Karpas-422 (cell line): Measurements from ENCODE around the gene BCOR. TPM values are rescaled to one million over a fixed set of nuclear protein-coding genes. Genes with fewer than 3 reads are reported as not detected.

Source experiments
- DNase-seq: peaks from one replicate; pipeline ENCODE4 v3.0.0-alpha.2; 2015
- H2AFZ ChIP-seq: fragments of 200-600 bp; sonication (generic); 2 replicates; pipeline ENCODE4 v1.6.1; 2014; ENCODE audit warnings: antibody characterized with exemption, low read length, mixed read lengths
- H3K27ac ChIP-seq: fragments of 200-600 bp; sonication (generic); 2 replicates; pipeline ENCODE4 v1.5.1; 2014; ENCODE audit warnings: mild to moderate bottlenecking, low read length, moderate library complexity
- H3K27me3 ChIP-seq: fragments of 200-600 bp; sonication (generic); 2 replicates; pipeline ENCODE4 v1.6.1; 2014; ENCODE audit warnings: low read length, mixed read lengths
- H3K36me3 ChIP-seq: fragments of 200-600 bp; sonication (generic); 2 replicates; pipeline ENCODE4 v1.6.1; 2014; ENCODE audit warnings: low read length, mixed read lengths; ENCODE audit not compliant: insufficient read depth
- H3K4me1 ChIP-seq: fragments of 200-600 bp; sonication (generic); 2 replicates; pipeline ENCODE4 v1.6.1; 2014; ENCODE audit warnings: mild to moderate bottlenecking, low read length, mixed read lengths
- H3K4me2 ChIP-seq: fragments of 200-600 bp; sonication (generic); 2 replicates; pipeline ENCODE4 v1.6.1; 2014; ENCODE audit warnings: low read length, low read depth, mild to moderate bottlenecking; ENCODE audit not compliant: poor library complexity, severe bottlenecking
- H3K4me3 ChIP-seq: fragments of 200-600 bp; sonication (generic); 2 replicates; pipeline ENCODE4 v1.5.1; 2014; ENCODE audit warnings: mild to moderate bottlenecking, antibody characterized with exemption, low read length, mixed read lengths
- H3K79me2 ChIP-seq: fragments of 200-600 bp; sonication (generic); 2 replicates; pipeline ENCODE4 v1.6.1; 2014; ENCODE audit warnings: mild to moderate bottlenecking, low read length, mixed read lengths
- H3K9ac ChIP-seq: fragments of 200-600 bp; sonication (generic); 2 replicates; pipeline ENCODE4 v1.6.0; 2014; ENCODE audit warnings: low read length
- H3K9me2 ChIP-seq: fragments of 200-600 bp; sonication (generic), shearing (Covaris generic); replicated peaks from 2 replicates; pipeline ENCODE4 v1.6.0; 2014; ENCODE audit warnings: mild to moderate bottlenecking, low read length, moderate library complexity; ENCODE audit not compliant: insufficient read depth
- H3K9me3 ChIP-seq: fragments of 300-700, 200-600 bp; sonication (generic); 2 replicates; pipeline ENCODE4 v1.6.1; 2014; ENCODE audit warnings: low read length, mixed read lengths
- H4K20me1 ChIP-seq: fragments of 200-600 bp; sonication (generic); 2 replicates; pipeline ENCODE4 v1.6.1; 2014; ENCODE audit warnings: mild to moderate bottlenecking, antibody characterized with exemption, low read length, low read depth; ENCODE audit not compliant: insufficient read depth
- total RNA-seq: library from RNA; depleted of rRNA; stranded (reverse); fragments of >200 nt; shearing (Covaris generic); gene quantifications from 2 replicates; pipeline ENCODE4 v1.2.3, GENCODE V29; 2014; ENCODE audit warnings: low replicate concordance

Gene BCOR
- total RNA-seq, 1 experiment from 2014 or later = 49.9 TPM

GRCh38 chrX:40121618-40122017 lies 23.9 kb upstream of the BCOR start:
- H3K4me1 ChIP-seq = peaks cover 13% of the 10 kb centered on the region
- no peaks in the 10 kb centered on the region for H3K79me2 ChIP-seq
- no peaks in the 10 kb centered on the region for H4K20me1 ChIP-seq
- no peak overlapping the region for H3K4me2 ChIP-seq
- H3K9ac ChIP-seq = no peak overlapping the region
- no peaks in the 10 kb centered on the region for H3K9me2 ChIP-seq
- no peak for DNase-seq
- H2AFZ ChIP-seq = no peak overlapping the region
- no peak overlapping the region for H3K27ac ChIP-seq
- H3K36me3 ChIP-seq = no peaks in the 10 kb centered on the region
- no peak overlapping the region for H3K4me3 ChIP-seq
- H3K27me3 ChIP-seq = no peaks in the 10 kb centered on the region
- H3K9me3 ChIP-seq = no peaks in the 10 kb centered on the region

GRCh38 chrX:40120838-40121580 lies 23.3 kb upstream of the BCOR start:
- Histone ChIP-seq H4K20me1 (no peaks in the 10 kb centered on the region), H3K4me2 (no peak overlapping the region), H3K36me3 (no peaks in the 10 kb centered on the region), H3K9me3 (no peaks in the 10 kb centered on the region), H3K4me3 (no peak overlapping the region), H2AFZ (no peak overlapping the region), H3K27ac (no peak overlapping the region), H3K27me3 (no peaks in the 10 kb centered on the region), H3K79me2 (no peaks in the 10 kb centered on the region), H3K4me1 (peaks cover 17% of the 10 kb centered on the region), H3K9ac (no peak overlapping the region), H3K9me2 (no peaks in the 10 kb centered on the region)
- DNase-seq = no peak

- H3K9me3 ChIP-seq = no peaks in the 10 kb centered on the region
- H3K4me3 ChIP-seq = no peak overlapping the region
- H3K9ac ChIP-seq = no peak overlapping the region
- H3K36me3 ChIP-seq = no peaks in the 10 kb centered on the region
- H3K27me3 ChIP-seq = no peaks in the 10 kb centered on the region
- no peaks in the 10 kb centered on the region for H3K79me2 ChIP-seq
- H2AFZ ChIP-seq = no peak overlapping the region
- no peak overlapping the region for H3K27ac ChIP-seq
- no peak for DNase-seq
- no peak overlapping the region for H3K4me2 ChIP-seq
- no peaks in the 10 kb centered on the region for H3K9me2 ChIP-seq
- H3K4me1 ChIP-seq = peaks cover 17% of the 10 kb centered on the region
- H4K20me1 ChIP-seq = no peaks in the 10 kb centered on the region
Observed at GRCh38 chrX:40117715-40118285, 20.0 kb upstream of the BCOR start.

DNA sequence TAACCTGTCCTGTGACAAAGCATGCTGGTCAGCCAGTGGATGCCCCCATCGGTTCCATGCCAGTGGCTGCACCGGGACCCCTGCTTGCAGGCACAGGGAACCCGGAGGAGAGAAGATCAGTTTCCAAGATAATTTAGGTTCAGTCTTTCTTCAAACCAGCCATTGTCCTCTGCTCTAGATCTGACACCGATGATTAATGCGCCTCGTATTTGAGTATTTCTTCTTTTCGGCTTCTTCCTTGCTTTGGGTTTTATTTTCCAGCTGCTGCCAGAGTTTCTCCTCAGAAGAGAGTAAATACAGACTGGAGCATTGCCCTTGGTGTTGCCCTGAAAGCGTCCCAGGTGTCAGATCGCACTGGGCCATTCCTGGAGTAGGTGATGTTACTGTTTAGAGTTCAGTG lies 19.2 kb upstream of the BCOR start:
- no peak overlapping the region for H3K4me3 ChIP-seq
- no peak overlapping the region for H3K9ac ChIP-seq
- H3K4me2 ChIP-seq = peak overlapping the region; percentile 3
- H3K27ac ChIP-seq = no peak overlapping the region
- no peaks in the 10 kb centered on the region for H3K9me2 ChIP-seq
- no peaks in the 10 kb centered on the region; the same call in 1 of the 2 replicates for H4K20me1 ChIP-seq
- no peaks in the 10 kb centered on the region for H3K9me3 ChIP-seq
- H3K79me2 ChIP-seq = no peaks in the 10 kb centered on the region
- DNase-seq = no peak
- peaks cover 17% of the 10 kb centered on the region for H3K4me1 ChIP-seq
- no peaks in the 10 kb centered on the region for H3K27me3 ChIP-seq
- H2AFZ ChIP-seq = no peak overlapping the region
- H3K36me3 ChIP-seq = no peaks in the 10 kb centered on the region

GRCh38 chrX:40112996-40113395 lies 15.2 kb upstream of the BCOR start:
- no peaks in the 10 kb centered on the region for H3K79me2 ChIP-seq
- DNase-seq = no peak

DNA sequence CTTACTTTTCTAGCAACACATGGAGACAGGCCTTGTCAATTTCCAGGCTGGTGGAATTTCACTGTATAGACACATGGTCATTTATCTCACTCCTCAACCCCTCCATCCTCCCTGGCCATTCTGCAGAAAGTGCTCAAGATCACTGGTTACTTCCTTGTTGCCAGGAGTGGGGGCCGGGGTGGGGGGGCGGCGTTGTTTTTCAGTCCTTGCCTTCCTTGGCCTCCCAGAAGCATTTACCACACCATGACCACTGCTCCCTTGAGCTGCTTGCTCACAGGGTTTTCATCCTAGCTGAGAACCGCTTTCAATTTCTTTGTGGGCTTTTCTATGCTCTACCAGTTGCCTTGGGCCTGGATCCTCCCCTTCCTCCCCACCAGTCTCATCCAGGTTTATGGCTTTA lies 14.1 kb upstream of the BCOR start:
- Histone ChIP-seq H3K9ac (no peak overlapping the region), H3K4me3 (no peak overlapping the region), H3K9me3 (no peaks in the 10 kb centered on the region), H3K4me2 (no peak overlapping the region), H3K36me3 (no peaks in the 10 kb centered on the region), H3K27ac (no peak overlapping the region), H3K4me1 (peaks cover 22% of the 10 kb centered on the region), H3K79me2 (no peaks in the 10 kb centered on the region), H3K27me3 (no peaks in the 10 kb centered on the region), H3K9me2 (no peaks in the 10 kb centered on the region), H2AFZ (no peak overlapping the region), H4K20me1 (no peaks in the 10 kb centered on the region; the same call in 1 of the 2 replicates)
- no peak for DNase-seq

More at GRCh38 chrX:40112996-40113395, 15.2 kb upstream of the BCOR start:
- H3K4me2 ChIP-seq = no peak overlapping the region
- H3K9ac ChIP-seq = no peak overlapping the region
- H3K4me1 ChIP-seq = peaks cover 22% of the 10 kb centered on the region
- H3K36me3 ChIP-seq = no peaks in the 10 kb centered on the region
- no peaks in the 10 kb centered on the region for H3K9me2 ChIP-seq
- H2AFZ ChIP-seq = no peak overlapping the region
- no peaks in the 10 kb centered on the region for H3K9me3 ChIP-seq
- no peak overlapping the region for H3K27ac ChIP-seq
- no peaks in the 10 kb centered on the region; the same call in 1 of the 2 replicates for H4K20me1 ChIP-seq
- no peaks in the 10 kb centered on the region for H3K27me3 ChIP-seq
- no peak overlapping the region for H3K4me3 ChIP-seq

DNA sequence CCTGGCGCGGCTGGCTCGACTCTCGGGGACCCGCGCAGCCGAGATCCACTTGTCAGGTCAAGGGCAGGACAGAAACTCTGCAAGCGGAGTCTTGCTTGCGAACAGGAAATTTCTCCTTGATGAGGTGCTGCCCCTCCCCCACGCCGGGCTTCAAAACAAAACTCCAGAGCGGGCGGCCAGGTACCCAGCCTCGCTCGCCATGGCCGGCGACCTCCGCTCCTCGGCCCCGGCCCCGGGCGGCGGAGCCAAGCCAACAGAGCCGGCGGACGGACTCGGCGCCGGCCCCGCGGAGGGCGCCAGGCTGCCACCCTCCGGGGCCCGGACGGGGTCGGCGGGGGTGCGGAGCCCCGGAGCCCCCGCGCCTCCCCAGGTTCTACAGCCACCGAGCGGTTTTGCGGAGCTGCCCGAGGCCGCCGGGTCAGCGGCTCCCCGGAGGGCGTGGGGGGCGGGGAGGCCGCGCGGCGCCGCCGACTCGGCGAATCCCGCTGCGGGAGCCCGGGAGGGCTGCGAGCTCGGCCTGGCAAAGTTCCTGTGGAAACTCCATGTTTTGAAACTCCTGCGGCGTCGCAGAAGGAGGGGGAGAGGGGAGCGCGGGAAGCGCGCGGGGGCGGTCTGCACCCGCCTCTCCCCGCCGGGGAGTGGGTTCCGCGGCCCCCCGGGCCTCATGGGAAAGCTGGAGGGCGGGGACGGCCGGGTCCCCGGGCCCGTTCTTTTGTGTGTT lies 11.7 kb upstream of the BCOR start:
- no peaks in the 10 kb centered on the region for H3K27me3 ChIP-seq
- H3K4me2 ChIP-seq = peak overlapping the region; percentile 63
- H3K79me2 ChIP-seq = peaks cover 2% of the 10 kb centered on the region; the same call in 1 of the 2 replicates
- H3K9me3 ChIP-seq = no peaks in the 10 kb centered on the region
- peak; percentile 67 for DNase-seq
- no peak overlapping the region for H3K27ac ChIP-seq
- H2AFZ ChIP-seq = no peak overlapping the region; the same call in 1 of the 2 replicates
- peak overlapping the region; percentile 59 for H3K9ac ChIP-seq
- H3K36me3 ChIP-seq = no peaks in the 10 kb centered on the region
- peaks cover 20% of the 10 kb centered on the region for H3K4me1 ChIP-seq
- peak overlapping the region; percentile 63 for H3K4me3 ChIP-seq
- H3K9me2 ChIP-seq = no peaks in the 10 kb centered on the region
- no peaks in the 10 kb centered on the region; the same call in 1 of the 2 replicates for H4K20me1 ChIP-seq

DNA sequence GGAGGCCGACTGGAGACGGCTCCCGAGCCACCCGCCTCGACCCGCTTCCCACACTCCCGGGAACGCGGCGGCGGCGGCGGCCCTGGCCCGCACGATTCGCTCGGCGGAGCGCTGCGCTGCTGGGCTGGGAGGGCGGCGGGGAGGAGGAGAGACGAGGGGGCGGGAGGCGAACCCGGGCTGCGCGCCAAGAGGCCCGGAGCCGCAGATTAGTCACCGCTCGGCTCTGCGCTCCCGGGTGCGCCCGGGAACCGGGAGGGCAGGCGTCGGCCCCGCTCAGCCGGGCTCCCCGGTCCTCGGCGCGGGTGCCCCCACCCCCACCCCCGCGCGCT lies 11.2 kb upstream of the BCOR start:
- H3K9ac ChIP-seq = peak overlapping the region; percentile 59
- no peaks in the 10 kb centered on the region; the same call in 1 of the 2 replicates for H4K20me1 ChIP-seq
- H2AFZ ChIP-seq = no peak overlapping the region
- peak overlapping the region; percentile 63 for H3K4me2 ChIP-seq
- H3K27ac ChIP-seq = no peak overlapping the region
- DNase-seq = peak; percentile 52
- H3K9me2 ChIP-seq = no peaks in the 10 kb centered on the region
- H3K36me3 ChIP-seq = no peaks in the 10 kb centered on the region
- H3K4me3 ChIP-seq = peak overlapping the region; percentile 63
- H3K27me3 ChIP-seq = no peaks in the 10 kb centered on the region
- H3K4me1 ChIP-seq = peaks cover 25% of the 10 kb centered on the region
- peaks cover 2% of the 10 kb centered on the region; the same call in 1 of the 2 replicates for H3K79me2 ChIP-seq
- no peaks in the 10 kb centered on the region for H3K9me3 ChIP-seq
